ENCODE results near the gene GNAS. TPM values are rescaled to one million over a fixed set of nuclear protein-coding genes. Genes with fewer than 3 reads are reported as not detected.

The GNAS gene
- total RNA-seq, 1 donor from 2014 or later, result 875 TPM

- no peak overlapping the region for H3K27ac ChIP-seq
- no peaks in the 10 kb centered on the region for H3K9me3 ChIP-seq
- H3K4me1 ChIP-seq, result no peaks in the 10 kb centered on the region
- intact Hi-C loops (cut with DNase I), result loop anchor here (5.0 kb wide), 1 partner anchor 521 kb away; no protein-coding TSS in a partner anchor
- DNase-seq (ENCODE audit: extremely low spot score in 2 of 2), result peak; percentile 70 to 72
- TF ChIP-seq POLR2A (IDR thresholded peaks at IDR 0.05) (no peak), CTCF (IDR thresholded peaks at IDR 0.05) (no peak), POLR2AphosphoS5 (IDR thresholded peaks at IDR 0.05; ENCODE audit: insufficient read depth in 1 of 2, low read depth in 1 of 2) (no peak)
- H3K27me3 ChIP-seq, result no peaks in the 10 kb centered on the region
- no peaks in the 10 kb centered on the region for H3K36me3 ChIP-seq
- no peak overlapping the region for H3K4me3 ChIP-seq
These were observed 28.7 kb downstream of the GNAS start for GRCh38 chr20:58880994-58881752.

GRCh38 chr20:58882704-58883089 lies 30.2 kb downstream of the GNAS start:
- DNase-seq (ENCODE audit: extremely low spot score in 2 of 2), result no peak
- H3K36me3 ChIP-seq, result no peaks in the 10 kb centered on the region
- intact Hi-C loops (cut with DNase I), result loop anchor here (5.0 kb wide), 1 partner anchor 520 kb away; no protein-coding TSS in a partner anchor
- H3K27ac ChIP-seq, result no peak overlapping the region
- peaks cover under 1% of the 10 kb centered on the region for H3K4me1 ChIP-seq
- H3K9me3 ChIP-seq, result no peaks in the 10 kb centered on the region
- no peak overlapping the region for H3K4me3 ChIP-seq
- no peaks in the 10 kb centered on the region for H3K27me3 ChIP-seq
- TF ChIP-seq POLR2A (IDR thresholded peaks at IDR 0.05) (no peak), POLR2AphosphoS5 (IDR thresholded peaks at IDR 0.05; ENCODE audit: insufficient read depth in 1 of 2, low read depth in 1 of 2) (no peak), CTCF (IDR thresholded peaks at IDR 0.05) (no peak)

GRCh38 chr20:58883241-58883691 lies 30.8 kb downstream of the GNAS start:
- intact Hi-C loops (cut with DNase I), result loop anchor here (5.0 kb wide), 1 partner anchor 519 kb away; no protein-coding TSS in a partner anchor
- Histone ChIP-seq H3K4me1 (peaks cover 6% of the 10 kb centered on the region), H3K27me3 (no peaks in the 10 kb centered on the region), H3K27ac (no peak overlapping the region), H3K4me3 (no peak overlapping the region), H3K36me3 (no peaks in the 10 kb centered on the region), H3K9me3 (no peaks in the 10 kb centered on the region)
- DNase-seq (ENCODE audit: extremely low spot score in 2 of 2), result peak; percentile 29 to 64
- TF ChIP-seq CTCF (IDR thresholded peaks at IDR 0.05) (no peak), POLR2A (IDR thresholded peaks at IDR 0.05) (no peak), POLR2AphosphoS5 (IDR thresholded peaks at IDR 0.05; ENCODE audit: insufficient read depth in 1 of 2, low read depth in 1 of 2) (no peak)

- H3K27me3 ChIP-seq, result no peaks in the 10 kb centered on the region
- intact Hi-C loops (cut with DNase I), result loop anchor here (5.0 kb wide), 1 partner anchor 517 kb away; no protein-coding TSS in a partner anchor
- H3K4me1 ChIP-seq, result peaks cover 8% of the 10 kb centered on the region
- H3K4me3 ChIP-seq, result no peak overlapping the region
- TF ChIP-seq CTCF (IDR thresholded peaks at IDR 0.05), result no peak
- TF ChIP-seq POLR2A (IDR thresholded peaks at IDR 0.05), result no peak
- no peak for TF ChIP-seq POLR2AphosphoS5 (IDR thresholded peaks at IDR 0.05; ENCODE audit: insufficient read depth in 1 of 2, low read depth in 1 of 2)
- no peaks in the 10 kb centered on the region for H3K36me3 ChIP-seq
- H3K27ac ChIP-seq, result no peak overlapping the region
- peak in 1 of 2 donors; percentile 16 for DNase-seq (ENCODE audit: extremely low spot score in 2 of 2)
- H3K9me3 ChIP-seq, result no peaks in the 10 kb centered on the region
These were observed 32.5 kb downstream of the GNAS start for GRCh38 chr20:58884966-58885365.

- no peaks in the 10 kb centered on the region for H3K9me3 ChIP-seq
- peaks cover 8% of the 10 kb centered on the region for H3K4me1 ChIP-seq
- intact Hi-C loops (cut with DNase I), result no loop called here
- no peak for DNase-seq (ENCODE audit: extremely low spot score in 2 of 2)
- H3K27ac ChIP-seq, result no peak overlapping the region
- TF ChIP-seq POLR2A (IDR thresholded peaks at IDR 0.05), result no peak
- TF ChIP-seq CTCF (IDR thresholded peaks at IDR 0.05), result no peak
- TF ChIP-seq POLR2AphosphoS5 (IDR thresholded peaks at IDR 0.05; ENCODE audit: insufficient read depth in 1 of 2, low read depth in 1 of 2), result no peak
- H3K36me3 ChIP-seq, result no peaks in the 10 kb centered on the region
- no peak overlapping the region for H3K4me3 ChIP-seq
- H3K27me3 ChIP-seq, result no peaks in the 10 kb centered on the region
These were observed 34.0 kb downstream of the GNAS start for GRCh38 chr20:58886546-58886945.

Measured in vagina (tissue), 2 donors.